ENCODE measurements around the gene CENATAC. TPM values are rescaled to one million over a fixed set of nuclear protein-coding genes. Genes with fewer than 3 reads are reported as not detected.

Gene CENATAC
- total and polyA plus RNA-seq, 2 donors (not counting 1 experiment from before 2014, with no cell fraction given) = 50.1 to 122 TPM

GRCh38 chr11:119029069-119029339, 31.1 kb downstream of the CENATAC start:
- H3K27me3 ChIP-seq (replicated peaks in 1 of 4; ENCODE audit: control extremely low read depth in 1 of 4, control insufficient read depth in 3 of 4, insufficient read depth in 4 of 4, low read length in 3 of 4) = no peaks in the 10 kb centered on the region
- 100% methylated on average over 1 of the region's 1 CpG for WGBS (ENCODE audit: insufficient coverage)
- H4K20me1 ChIP-seq (ENCODE audit: control insufficient read depth, insufficient read depth, low read length, poor library complexity, severe bottlenecking) = no peaks in the 10 kb centered on the region
- peaks cover 2 to 20% of the 10 kb centered on the region in 2 experiments for H3K36me3 ChIP-seq (replicated peaks in 1 of 2; ENCODE audit: control extremely low read depth in 1 of 2, control insufficient read depth in 1 of 2, extremely low read depth in 1 of 2, insufficient read depth in 2 of 2, low read length in 1 of 2)
- ChIA-PET POLR2A (no interaction called here), CTCF (interaction anchor here (1.4 to 3.2 kb wide), 2 partner anchors 10 to 13 kb away, joined by 5 to 14 read pairs; partner anchors contain the start of genes RPS25 and TRAPPC4)
- Mint-ChIP-seq H3K4me3 (peak overlapping the region; percentile 92), H3K4me1 (peaks cover 20% of the 10 kb centered on the region), H3K9me3 (ENCODE audit: insufficient read depth) (no peaks in the 10 kb centered on the region), H3K27me3 (no peaks in the 10 kb centered on the region), H3K27ac (peak overlapping the region; percentile 32)
- H3K27ac ChIP-seq (ENCODE audit: low read length in 2 of 2) = no peak overlapping the region
- DNase-seq (no peak), ATAC-seq (ENCODE audit: low read depth) (no peak)
- peaks cover 4 to 10% of the 10 kb centered on the region in 2 donors for H3K4me1 ChIP-seq (ENCODE audit: control insufficient read depth in 2 of 2, insufficient read depth in 2 of 2, low read length in 2 of 2)
- no peaks in the 10 kb centered on the region for H3K9me3 ChIP-seq (ENCODE audit: control extremely low read depth in 1 of 3, control insufficient read depth in 2 of 3, insufficient read depth in 1 of 3, low read length in 2 of 3)
- H3K4me3 ChIP-seq (ENCODE audit: control extremely low read depth in 1 of 5, extremely low read depth in 1 of 5, insufficient read depth in 1 of 5, low read depth in 2 of 5, low read length in 4 of 5) = no peak overlapping the region
- peaks cover 16% of the 10 kb centered on the region for H3K79me2 ChIP-seq (ENCODE audit: control insufficient read depth, insufficient read depth, low read length)
- no peak overlapping the region for H3K9ac ChIP-seq (ENCODE audit: low read length)
- TF ChIP-seq CTCF (IDR thresholded peaks at IDR 0.05) (no peak), EZH2 (IDR thresholded peaks at IDR 0.05; ENCODE audit: borderline replicate concordance, insufficient read depth, low read depth, low read length, poor library complexity, severe bottlenecking) (no peak)
- intact Hi-C loops (cut with micrococcal nuclease) = no loop called here
- H3K4me2 ChIP-seq (replicated peaks; ENCODE audit: low read depth, low read length, poor library complexity, severe bottlenecking) = no peak overlapping the region
- no peak overlapping the region for H2AFZ ChIP-seq (ENCODE audit: insufficient read depth, low read depth, low read length, poor library complexity, severe bottlenecking)

- H3K27me3 Mint-ChIP-seq = no peaks in the 10 kb centered on the region
- peaks cover 0 to 16% of the 10 kb centered on the region in 2 experiments for H3K36me3 ChIP-seq (replicated peaks in 1 of 2; ENCODE audit: control extremely low read depth in 1 of 2, control insufficient read depth in 1 of 2, extremely low read depth in 1 of 2, insufficient read depth in 2 of 2, low read length in 1 of 2)
- peak overlapping the region; percentile 32 for H3K27ac Mint-ChIP-seq
- intact Hi-C loops (cut with micrococcal nuclease) = loop anchor here (1.0 kb wide), 6 partner anchors 11 to 92 kb away; partner anchors contain the start of genes CENATAC, HINFP, HYOU1 and RPS25
- H3K9me3 Mint-ChIP-seq (ENCODE audit: insufficient read depth) = no peaks in the 10 kb centered on the region
- H3K79me2 ChIP-seq (ENCODE audit: control insufficient read depth, insufficient read depth, low read length) = peaks cover 16% of the 10 kb centered on the region
- TF ChIP-seq CTCF (IDR thresholded peaks at IDR 0.05) (no peak), EZH2 (IDR thresholded peaks at IDR 0.05; ENCODE audit: borderline replicate concordance, insufficient read depth, low read depth, low read length, poor library complexity, severe bottlenecking) (no peak)
- H3K27ac ChIP-seq (ENCODE audit: low read length in 2 of 2) = peak overlapping the region in 1 of 2 donors; percentile 74
- H3K9me3 ChIP-seq (ENCODE audit: control extremely low read depth in 1 of 3, control insufficient read depth in 2 of 3, insufficient read depth in 1 of 3, low read length in 2 of 3) = no peaks in the 10 kb centered on the region
- no peak for DNase-seq
- H3K4me3 ChIP-seq (ENCODE audit: control extremely low read depth in 1 of 5, extremely low read depth in 1 of 5, insufficient read depth in 1 of 5, low read depth in 2 of 5, low read length in 4 of 5) = peak overlapping the region in 2 of 5 experiments; percentile 86 to 89
- H3K9ac ChIP-seq (ENCODE audit: low read length) = no peak overlapping the region
- ChIA-PET POLR2A (interaction anchor here (1.4 to 1.5 kb wide), 2 partner anchors 10 to 12 kb away, joined by 3 to 5 read pairs; partner anchors contain the start of genes RPS25 and TRAPPC4), CTCF (interaction anchor here (1.1 to 3.2 kb wide), 4 partner anchors 10 to 56 kb away, joined by 3 to 14 read pairs (median 4); partner anchors contain the start of genes RPS25 and TRAPPC4)
- H3K4me1 ChIP-seq (ENCODE audit: control insufficient read depth in 2 of 2, insufficient read depth in 2 of 2, low read length in 2 of 2) = peaks cover 4 to 10% of the 10 kb centered on the region in 2 donors
- H3K4me2 ChIP-seq (replicated peaks; ENCODE audit: low read depth, low read length, poor library complexity, severe bottlenecking) = peak overlapping the region; percentile 92
- H3K27me3 ChIP-seq (replicated peaks in 1 of 4; ENCODE audit: control extremely low read depth in 1 of 4, control insufficient read depth in 3 of 4, insufficient read depth in 4 of 4, low read length in 3 of 4) = no peaks in the 10 kb centered on the region
- peak overlapping the region; percentile 98 for H2AFZ ChIP-seq (ENCODE audit: insufficient read depth, low read depth, low read length, poor library complexity, severe bottlenecking)
- H3K4me1 Mint-ChIP-seq = peaks cover 20% of the 10 kb centered on the region
- H4K20me1 ChIP-seq (ENCODE audit: control insufficient read depth, insufficient read depth, low read length, poor library complexity, severe bottlenecking) = no peaks in the 10 kb centered on the region
- no peak for ATAC-seq (ENCODE audit: low read depth)
- peak overlapping the region; percentile 92 for H3K4me3 Mint-ChIP-seq
- 56% methylated on average over 6 of the region's 10 CpGs for WGBS (ENCODE audit: insufficient coverage)
Measured at GRCh38 chr11:119029340-119030028, 31.5 kb downstream of the CENATAC start.

All from B cell (primary cell).